Fibroblast of the conjunctiva (primary cell): ENCODE results near the gene CRYL1.

Source experiments
- DNase-seq: peaks from one replicate; pipeline ENCODE4 v3.0.0-alpha.2; 2010; ENCODE audit warnings: low read depth

Gene CRYL1

GRCh38 chr13:20397896-20398295 is 127.8 kb downstream of the CRYL1 start:
- no peak for DNase-seq

GRCh38 chr13:20395061-20395916 is 130.4 kb downstream of the CRYL1 start:
- no peak for DNase-seq

- no peak for DNase-seq
Observed at GRCh38 chr13:20394506-20394905, 131.2 kb downstream of the CRYL1 start.

GRCh38 chr13:20394169-20394501 is 131.5 kb downstream of the CRYL1 start:
- no peak for DNase-seq

- DNase-seq = no peak
Observed at GRCh38 chr13:20393273-20394168, 132.1 kb downstream of the CRYL1 start.

- no peak for DNase-seq
Observed at GRCh38 chr13:20392530-20392929, 133.1 kb downstream of the CRYL1 start.

GRCh38 chr13:20391597-20392452 is 133.8 kb downstream of the CRYL1 start:
- no peak for DNase-seq

GRCh38 chr13:20390526-20391175 is 135.0 kb downstream of the CRYL1 start:
- DNase-seq = no peak

- no peak for DNase-seq
Observed at GRCh38 chr13:20389696-20390525, 135.7 kb downstream of the CRYL1 start.

- DNase-seq = no peak
Observed at GRCh38 chr13:20388184-20388583, 137.5 kb downstream of the CRYL1 start.

- no peak for DNase-seq
Observed at GRCh38 chr13:20387441-20387971, 138.2 kb downstream of the CRYL1 start.

GRCh38 chr13:20387006-20387405 is 138.7 kb downstream of the CRYL1 start:
- no peak for DNase-seq

GRCh38 chr13:20383058-20383457 is 142.6 kb downstream of the CRYL1 start:
- no peak for DNase-seq

- no peak for DNase-seq
Observed at GRCh38 chr13:20381401-20381800, 144.3 kb downstream of the CRYL1 start.

- no peak for DNase-seq
Observed at GRCh38 chr13:20378721-20379120, 146.9 kb downstream of the CRYL1 start.

GRCh38 chr13:20377720-20378119 is 147.9 kb downstream of the CRYL1 start:
- no peak for DNase-seq

GRCh38 chr13:20375871-20376270 is 149.8 kb downstream of the CRYL1 start:
- DNase-seq = no peak

- DNase-seq = no peak
Observed at GRCh38 chr13:20373861-20374260, 151.8 kb downstream of the CRYL1 start.

- no peak for DNase-seq
Observed at GRCh38 chr13:20371825-20372224, 153.8 kb downstream of the CRYL1 start.

GRCh38 chr13:20370815-20371421 is 154.7 kb downstream of the CRYL1 start:
- DNase-seq = no peak
